PFSK-1 (cell line): ENCODE results near the gene SUPT6H.

Experiments
- FOXP2 ChIP-seq: optimal IDR thresholded peaks from 2 replicates; pipeline ENCODE3; 2011; ENCODE audit warnings: borderline replicate concordance, control low read depth, inconsistent platforms; ENCODE audit not compliant: insufficient read depth; ENCODE audit errors: extremely low read length, extremely low read depth
- POLR2AphosphoS5 ChIP-seq: IDR thresholded peaks from 2 replicates; pipeline ENCODE4 v1.6.1; 2012; ENCODE audit warnings: low read depth, mild to moderate bottlenecking, control low read depth, low read length, moderate library complexity
- REST ChIP-seq, 2 experiments: IDR thresholded peaks; 2 replicates each; pipeline versions ENCODE4 v1.6.1 to v1.8.0; 2011 to 2012; ENCODE audit warnings: low read depth in 2 of 2, low read length in 2 of 2, control low read depth in 1 of 2, inconsistent platforms in 1 of 2, mild to moderate bottlenecking in 1 of 2, moderate library complexity in 1 of 2; ENCODE audit not compliant: insufficient read depth in 1 of 2
- SIN3A ChIP-seq: IDR thresholded peaks from 2 replicates; pipeline ENCODE4 v1.6.1; 2012; ENCODE audit warnings: mild to moderate bottlenecking, low read length, moderate library complexity, borderline replicate concordance; ENCODE audit not compliant: insufficient read depth
- TAF1 ChIP-seq: IDR thresholded peaks from 2 replicates; pipeline ENCODE4 v1.6.1; 2012; ENCODE audit warnings: low read length, control low read depth, borderline replicate concordance; ENCODE audit not compliant: insufficient read depth

GRCh38 chr17:28623696-28624095 is 38.3 kb upstream of the SUPT6H start:
- TF ChIP-seq REST (IDR thresholded peaks at IDR 0.05; ENCODE audit: insufficient read depth in 1 of 2, low read depth in 2 of 2, low read length in 2 of 2) (no peak), POLR2AphosphoS5 (no peak), SIN3A (no peak), TAF1 (no peak), FOXP2 (no peak)
